ENCODE measurements around the gene FBXW8. TPM values are rescaled to one million over a fixed set of nuclear protein-coding genes. Genes with fewer than 3 reads are reported as not detected.

Gene FBXW8
- total RNA-seq, 4 donors from 2014 or later = 7.4 to 15.4 (median 10.2) TPM

DNA sequence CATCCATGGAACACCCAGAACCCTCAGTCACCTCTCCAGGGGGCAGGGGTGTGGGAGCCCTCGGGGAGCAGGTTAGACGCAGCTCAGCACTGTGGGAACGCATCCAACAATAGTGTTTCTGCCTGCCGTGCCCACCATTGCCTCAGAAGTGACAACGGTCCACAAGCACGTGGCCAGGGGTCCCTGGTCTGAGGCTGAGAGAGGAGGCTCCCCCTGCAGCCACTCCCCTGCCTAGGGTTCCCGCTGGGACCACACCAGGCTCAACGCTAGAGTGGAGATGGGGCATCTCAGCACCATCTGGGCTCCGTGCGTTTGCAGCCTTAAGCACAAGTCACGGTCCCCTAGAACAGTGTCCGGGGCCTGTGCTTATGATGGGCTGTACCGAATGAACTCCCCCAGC lies 125.8 kb downstream of the FBXW8 start:
- Histone ChIP-seq H3K27ac (no peak overlapping the region), H3K36me3 (no peaks in the 10 kb centered on the region), H3K9me3 (no peaks in the 10 kb centered on the region), H3K4me1 (peaks cover 0 to 14% (median 8%) of the 10 kb centered on the region in 3 donors), H3K27me3 (peaks cover 0 to 58% (median 0%) of the 10 kb centered on the region in 4 donors), H3K4me3 (no peak overlapping the region)
- DNase-seq = no peak
- intact Hi-C loops (cut with DNase I) = no loop called here
- TF ChIP-seq POLR2A (IDR thresholded peaks at IDR 0.05) = no peak
- TF ChIP-seq, protein P1, sequence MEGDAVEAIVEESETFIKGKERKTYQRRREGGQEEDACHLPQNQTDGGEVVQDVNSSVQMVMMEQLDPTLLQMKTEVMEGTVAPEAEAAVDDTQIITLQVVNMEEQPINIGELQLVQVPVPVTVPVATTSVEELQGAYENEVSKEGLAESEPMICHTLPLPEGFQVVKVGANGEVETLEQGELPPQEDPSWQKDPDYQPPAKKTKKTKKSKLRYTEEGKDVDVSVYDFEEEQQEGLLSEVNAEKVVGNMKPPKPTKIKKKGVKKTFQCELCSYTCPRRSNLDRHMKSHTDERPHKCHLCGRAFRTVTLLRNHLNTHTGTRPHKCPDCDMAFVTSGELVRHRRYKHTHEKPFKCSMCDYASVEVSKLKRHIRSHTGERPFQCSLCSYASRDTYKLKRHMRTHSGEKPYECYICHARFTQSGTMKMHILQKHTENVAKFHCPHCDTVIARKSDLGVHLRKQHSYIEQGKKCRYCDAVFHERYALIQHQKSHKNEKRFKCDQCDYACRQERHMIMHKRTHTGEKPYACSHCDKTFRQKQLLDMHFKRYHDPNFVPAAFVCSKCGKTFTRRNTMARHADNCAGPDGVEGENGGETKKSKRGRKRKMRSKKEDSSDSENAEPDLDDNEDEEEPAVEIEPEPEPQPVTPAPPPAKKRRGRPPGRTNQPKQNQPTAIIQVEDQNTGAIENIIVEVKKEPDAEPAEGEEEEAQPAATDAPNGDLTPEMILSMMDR (IDR thresholded peaks at IDR 0.05) = no peak
- 40% methylated on average over 1 of the region's 13 CpGs; no CpG with 5 or more reads in 1 of the 2 donors for WGBS, 2 donors

- peaks cover 0 to 57% (median 0%) of the 10 kb centered on the region in 4 donors for H3K27me3 ChIP-seq
- intact Hi-C loops (cut with DNase I) = no loop called here
- H3K36me3 ChIP-seq = no peaks in the 10 kb centered on the region
- TF ChIP-seq, protein P1 (IDR thresholded peaks at IDR 0.05) = no peak
- no peak for TF ChIP-seq POLR2A (IDR thresholded peaks at IDR 0.05)
- no peaks in the 10 kb centered on the region for H3K9me3 ChIP-seq
- H3K4me1 ChIP-seq = peaks cover 0 to 14% (median 8%) of the 10 kb centered on the region in 3 donors
- H3K27ac ChIP-seq = no peak overlapping the region
- H3K4me3 ChIP-seq = no peak overlapping the region
- no peak for DNase-seq
- 54 to 74% methylated on average over 19 to 21 of the region's 22 CpGs for WGBS, 2 donors
Observed at GRCh38 chr12:117037289-117038022, 126.7 kb downstream of the FBXW8 start.

DNA sequence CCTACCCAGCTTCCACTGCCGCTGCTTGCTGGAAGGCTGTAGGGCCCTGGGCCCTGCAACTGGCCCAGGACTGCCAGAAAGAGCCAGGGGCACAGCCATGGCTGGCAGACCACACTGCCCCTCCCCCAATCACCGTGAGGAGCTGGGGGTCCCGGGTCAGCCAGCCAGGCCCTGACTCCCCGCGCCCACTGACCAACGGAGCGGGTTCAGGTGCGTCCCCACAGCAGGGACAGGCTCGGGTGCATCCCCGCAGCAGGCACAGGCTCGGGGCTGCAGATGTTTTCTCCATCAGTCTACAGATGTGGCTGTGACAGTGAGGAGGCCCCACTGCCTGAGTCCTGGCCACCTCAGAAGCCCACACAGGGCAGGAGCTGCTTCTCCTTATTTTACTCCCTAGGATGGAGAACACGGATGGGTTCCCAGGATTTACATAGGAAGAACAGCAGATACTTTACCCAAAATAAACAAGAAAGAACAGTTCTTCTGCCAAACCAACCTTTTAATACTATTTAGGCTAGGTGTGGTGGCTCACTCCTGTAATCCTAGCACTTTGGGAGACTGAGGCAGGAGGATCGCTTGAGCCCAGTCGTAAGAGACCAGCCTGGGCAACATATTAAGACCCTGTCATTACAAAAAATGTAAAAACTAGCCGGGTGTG lies 127.4 kb downstream of the FBXW8 start:
- intact Hi-C loops (cut with DNase I) = no loop called here
- WGBS, 2 donors = 77 to 79% methylated on average over 3 of the region's 15 CpGs
- Histone ChIP-seq H3K27me3 (peaks cover 0 to 50% (median 0%) of the 10 kb centered on the region in 4 donors), H3K27ac (no peak overlapping the region), H3K9me3 (no peaks in the 10 kb centered on the region), H3K4me3 (no peak overlapping the region), H3K36me3 (no peaks in the 10 kb centered on the region), H3K4me1 (peaks cover 0 to 9% (median 2%) of the 10 kb centered on the region in 3 donors)
- no peak for DNase-seq
- TF ChIP-seq POLR2A (IDR thresholded peaks at IDR 0.05) = no peak
- TF ChIP-seq, protein P1 (IDR thresholded peaks at IDR 0.05) = no peak

- intact Hi-C loops (cut with DNase I) = no loop called here
- Histone ChIP-seq H3K36me3 (no peaks in the 10 kb centered on the region), H3K4me3 (no peak overlapping the region), H3K27me3 (peaks cover 0 to 43% (median 0%) of the 10 kb centered on the region in 4 donors), H3K9me3 (no peaks in the 10 kb centered on the region), H3K27ac (no peak overlapping the region), H3K4me1 (peaks cover 0 to under 1% (median 0%) of the 10 kb centered on the region in 3 donors)
- TF ChIP-seq POLR2A (IDR thresholded peaks at IDR 0.05) = no peak
- TF ChIP-seq, protein P1 (IDR thresholded peaks at IDR 0.05) = no peak
- DNase-seq = no peak
- 86 to 90% methylated on average over 18 to 22 of the region's 24 CpGs for WGBS, 2 donors
Observed at GRCh38 chr12:117038919-117039318, 128.2 kb downstream of the FBXW8 start.

DNA sequence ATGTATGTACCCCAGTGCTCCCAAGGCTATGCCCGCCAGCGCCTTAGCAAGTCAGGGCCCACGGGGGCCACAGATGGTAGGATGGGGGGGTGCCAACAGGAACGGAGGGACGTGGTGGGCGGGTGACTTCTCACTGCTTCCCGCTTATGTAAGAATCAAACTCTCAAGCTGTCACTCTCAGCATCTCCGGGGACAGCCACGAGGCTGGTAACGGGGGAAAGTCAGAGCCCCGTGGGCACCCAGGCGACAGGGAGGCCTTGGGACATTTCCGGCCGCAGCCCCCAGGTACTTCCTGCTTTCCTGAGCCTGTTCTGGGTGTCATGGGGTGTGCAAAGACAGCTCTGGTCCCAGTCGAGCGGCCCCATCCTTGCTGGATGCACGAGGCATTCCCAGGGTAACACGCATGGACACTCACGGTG lies 129.2 kb downstream of the FBXW8 start:
- no peaks in the 10 kb centered on the region for H3K36me3 ChIP-seq
- no peaks in the 10 kb centered on the region for H3K4me1 ChIP-seq
- 60 to 67% methylated on average over 1 to 4 of the region's 19 CpGs for WGBS, 2 donors
- no peak for TF ChIP-seq POLR2A (IDR thresholded peaks at IDR 0.05)
- TF ChIP-seq, protein P1 (IDR thresholded peaks at IDR 0.05) = no peak
- H3K9me3 ChIP-seq = no peaks in the 10 kb centered on the region
- H3K4me3 ChIP-seq = no peak overlapping the region
- intact Hi-C loops (cut with DNase I) = no loop called here
- DNase-seq = no peak
- H3K27ac ChIP-seq = no peak overlapping the region
- peaks cover 0 to 37% (median 0%) of the 10 kb centered on the region in 4 donors for H3K27me3 ChIP-seq

Data from esophagus squamous epithelium (tissue), 5 donors.